ENCODE measurements around the gene SSTR5.

Gene SSTR5

GRCh38 chr16:1036166-1036565 is 36.4 kb upstream of the SSTR5 start:
- no peaks in the 10 kb centered on the region for H3K27me3 ChIP-seq (ENCODE audit: insufficient read depth, poor library complexity, severe bottlenecking)
- no peak for TF ChIP-seq CTCF (IDR thresholded peaks at IDR 0.05; ENCODE audit: poor library complexity, severe bottlenecking)
- ATAC-seq (ENCODE audit: low read depth): no peak

GRCh38 chr16:1036726-1037393 is 35.7 kb upstream of the SSTR5 start:
- Histone ChIP-seq H3K4me3 (ENCODE audit: severe bottlenecking) (no peak overlapping the region), H3K27me3 (ENCODE audit: insufficient read depth, poor library complexity, severe bottlenecking) (no peaks in the 10 kb centered on the region), H3K4me1 (ENCODE audit: insufficient read depth, poor library complexity, severe bottlenecking) (peaks cover 8% of the 10 kb centered on the region), H3K36me3 (ENCODE audit: low read depth) (no peaks in the 10 kb centered on the region), H3K27ac (ENCODE audit: poor library complexity, severe bottlenecking) (no peak overlapping the region), H3K9me3 (ENCODE audit: severe bottlenecking) (no peaks in the 10 kb centered on the region)
- peak; percentile 89 for DNase-seq (ENCODE audit: low spot score)
- no peak for TF ChIP-seq CTCF (IDR thresholded peaks at IDR 0.05; ENCODE audit: poor library complexity, severe bottlenecking)
- ATAC-seq (ENCODE audit: low read depth): peak; percentile 93

More at GRCh38 chr16:1036166-1036565, 36.4 kb upstream of the SSTR5 start:
- no peak for DNase-seq (ENCODE audit: low spot score)
- Histone ChIP-seq H3K27ac (ENCODE audit: poor library complexity, severe bottlenecking) (no peak overlapping the region), H3K4me1 (ENCODE audit: insufficient read depth, poor library complexity, severe bottlenecking) (peaks cover 8% of the 10 kb centered on the region), H3K36me3 (ENCODE audit: low read depth) (no peaks in the 10 kb centered on the region), H3K4me3 (ENCODE audit: severe bottlenecking) (no peak overlapping the region), H3K9me3 (ENCODE audit: severe bottlenecking) (no peaks in the 10 kb centered on the region)

GRCh38 chr16:1037394-1038257 is 34.9 kb upstream of the SSTR5 start:
- H3K27ac ChIP-seq (ENCODE audit: poor library complexity, severe bottlenecking): no peak overlapping the region
- H3K36me3 ChIP-seq (ENCODE audit: low read depth): no peaks in the 10 kb centered on the region
- no peak for TF ChIP-seq CTCF (IDR thresholded peaks at IDR 0.05; ENCODE audit: poor library complexity, severe bottlenecking)
- peaks cover 8% of the 10 kb centered on the region for H3K4me1 ChIP-seq (ENCODE audit: insufficient read depth, poor library complexity, severe bottlenecking)
- DNase-seq (ENCODE audit: low spot score) (no peak), ATAC-seq (ENCODE audit: low read depth) (peak; percentile 34)
- H3K4me3 ChIP-seq (ENCODE audit: severe bottlenecking): no peak overlapping the region
- no peaks in the 10 kb centered on the region for H3K27me3 ChIP-seq (ENCODE audit: insufficient read depth, poor library complexity, severe bottlenecking)
- H3K9me3 ChIP-seq (ENCODE audit: severe bottlenecking): no peaks in the 10 kb centered on the region

GRCh38 chr16:1038932-1039331 is 33.6 kb upstream of the SSTR5 start:
- no peak for DNase-seq (ENCODE audit: low spot score)
- TF ChIP-seq CTCF (IDR thresholded peaks at IDR 0.05; ENCODE audit: poor library complexity, severe bottlenecking): no peak
- no peaks in the 10 kb centered on the region for H3K36me3 ChIP-seq (ENCODE audit: low read depth)
- no peak overlapping the region for H3K4me3 ChIP-seq (ENCODE audit: severe bottlenecking)
- H3K27ac ChIP-seq (ENCODE audit: poor library complexity, severe bottlenecking): no peak overlapping the region
- no peaks in the 10 kb centered on the region for H3K9me3 ChIP-seq (ENCODE audit: severe bottlenecking)
- peaks cover 8% of the 10 kb centered on the region for H3K4me1 ChIP-seq (ENCODE audit: insufficient read depth, poor library complexity, severe bottlenecking)
- H3K27me3 ChIP-seq (ENCODE audit: insufficient read depth, poor library complexity, severe bottlenecking): no peaks in the 10 kb centered on the region
- no peak for ATAC-seq (ENCODE audit: low read depth)
